SK-MEL-5 (cell line): Measurements from ENCODE around the gene TGFB1I1. TPM values are rescaled to one million over a fixed set of nuclear protein-coding genes. Genes with fewer than 3 reads are reported as not detected.
A peak's percentile ranks its signal among the peaks of the same experiment; 100 is the strongest.

Experiments
- DNase-seq: peaks from one replicate; pipeline ENCODE4 v3.0.0-alpha.2; 2016; ENCODE audit warnings: low read depth, low spot score
- in situ Hi-C: cut with HindIII; loops from 2 replicates; pipeline ENCODE4 v1.10.0; 2016; ENCODE audit warnings: low sequenced_read_pairs, high pct_unique_total_duplicates, low pct_unique_long_range_greater_than_20kb
- total RNA-seq: library from RNA; depleted of rRNA; stranded (reverse); fragments of >200 nt; shearing (Covaris generic); gene quantifications from 2 replicates; pipeline ENCODE4 v1.2.3, GENCODE V29; 2014

TGFB1I1 gene
- total RNA-seq, 1 experiment from 2014 or later = 1.3 TPM

DNA sequence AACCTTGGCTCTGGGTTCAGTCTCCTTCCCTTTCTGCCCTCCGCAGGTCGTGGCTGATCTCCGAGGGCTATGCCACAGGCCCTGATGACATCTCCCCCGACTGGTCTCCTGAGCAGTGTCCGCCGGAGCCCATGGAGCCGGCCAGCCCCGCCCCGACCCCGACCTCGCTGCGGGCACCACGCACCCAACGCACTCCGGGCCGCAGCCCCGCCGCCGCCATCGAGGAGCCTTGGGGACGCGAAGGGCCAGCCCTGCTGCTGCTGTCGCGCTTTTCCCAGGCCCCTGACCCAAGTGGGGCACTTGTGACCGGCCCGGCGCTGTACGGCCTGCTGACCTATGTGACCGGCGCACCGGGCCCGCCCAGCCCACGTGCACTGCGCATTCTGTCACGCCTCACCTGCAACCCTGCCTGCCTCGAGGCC is 7.6 kb upstream of the TGFB1I1 start:
- in situ Hi-C loops = no loop called here
- DNase-seq = no peak

DNA sequence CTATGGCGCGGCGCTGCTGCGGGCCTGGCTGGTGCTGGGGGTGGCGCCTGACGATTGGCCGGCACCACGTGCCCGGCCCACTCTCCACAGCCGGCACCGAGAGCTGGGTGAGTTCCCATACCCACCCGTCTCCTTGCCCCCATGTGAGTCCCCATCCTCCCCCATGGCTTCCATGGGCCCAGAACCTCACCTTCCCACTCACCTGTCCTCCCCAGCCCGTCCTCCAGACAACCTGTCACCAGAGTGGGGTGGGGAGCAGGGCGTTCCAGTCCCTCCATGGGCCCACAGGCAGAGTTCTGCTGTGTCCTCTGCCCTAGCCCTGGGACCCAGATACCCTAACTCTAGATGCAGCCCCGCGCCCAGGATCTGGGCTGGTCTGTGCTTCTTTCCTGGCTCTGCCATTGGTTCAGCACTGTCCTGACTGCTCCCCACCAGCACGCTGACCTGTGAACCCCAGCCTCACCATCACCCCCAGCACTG is 7.1 kb upstream of the TGFB1I1 start:
- no peak for DNase-seq
- in situ Hi-C loops = no loop called here

DNA sequence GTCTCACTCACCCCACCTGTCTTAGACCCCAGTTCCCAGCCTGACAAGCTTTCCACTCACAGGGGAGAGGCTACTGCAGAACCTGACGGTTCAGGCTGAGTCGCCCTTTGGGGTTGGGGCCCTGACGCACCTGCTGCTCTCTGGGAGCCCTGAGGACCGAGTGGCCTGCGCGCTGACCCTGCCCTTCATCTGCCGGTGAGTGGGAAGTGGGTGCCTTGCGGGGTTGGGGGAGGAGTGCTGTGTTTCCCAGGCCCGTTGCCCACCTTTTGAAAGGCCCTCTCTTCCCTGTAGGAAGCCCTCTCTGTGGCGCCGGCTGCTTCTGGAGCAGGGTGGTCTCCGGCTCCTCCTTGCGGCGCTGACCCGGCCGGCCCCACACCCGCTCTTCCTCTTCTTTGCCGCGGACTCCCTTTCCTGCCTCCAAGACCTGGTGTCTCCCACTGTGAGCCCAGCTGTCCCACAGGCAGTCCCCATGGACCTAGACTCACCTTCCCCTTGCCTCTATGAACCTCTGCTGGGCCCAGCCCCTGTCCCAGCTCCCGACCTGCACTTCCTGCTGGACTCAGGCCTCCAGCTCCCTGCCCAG is 6.1 kb upstream of the TGFB1I1 start:
- no peak for DNase-seq
- in situ Hi-C loops = no loop called here

DNA sequence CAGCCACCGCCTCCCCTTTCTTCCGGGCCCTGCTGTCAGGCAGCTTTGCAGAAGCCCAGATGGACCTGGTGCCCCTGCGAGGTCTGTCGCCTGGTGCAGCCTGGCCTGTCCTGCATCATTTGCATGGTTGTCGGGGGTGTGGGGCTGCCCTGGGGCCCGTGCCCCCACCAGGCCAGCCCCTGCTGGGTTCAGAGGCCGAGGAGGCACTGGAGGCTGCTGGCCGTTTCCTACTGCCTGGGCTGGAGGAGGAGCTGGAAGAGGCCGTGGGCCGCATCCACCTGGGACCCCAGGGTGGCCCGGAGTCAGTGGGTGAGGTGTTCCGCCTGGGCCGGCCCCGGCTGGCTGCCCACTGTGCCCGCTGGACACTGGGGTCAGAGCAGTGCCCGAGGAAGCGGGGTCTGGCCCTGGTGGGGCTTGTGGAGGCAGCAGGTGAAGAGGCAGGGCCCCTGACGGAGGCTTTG is 5.5 kb upstream of the TGFB1I1 start:
- no peak for DNase-seq
- in situ Hi-C loops = no loop called here

DNA sequence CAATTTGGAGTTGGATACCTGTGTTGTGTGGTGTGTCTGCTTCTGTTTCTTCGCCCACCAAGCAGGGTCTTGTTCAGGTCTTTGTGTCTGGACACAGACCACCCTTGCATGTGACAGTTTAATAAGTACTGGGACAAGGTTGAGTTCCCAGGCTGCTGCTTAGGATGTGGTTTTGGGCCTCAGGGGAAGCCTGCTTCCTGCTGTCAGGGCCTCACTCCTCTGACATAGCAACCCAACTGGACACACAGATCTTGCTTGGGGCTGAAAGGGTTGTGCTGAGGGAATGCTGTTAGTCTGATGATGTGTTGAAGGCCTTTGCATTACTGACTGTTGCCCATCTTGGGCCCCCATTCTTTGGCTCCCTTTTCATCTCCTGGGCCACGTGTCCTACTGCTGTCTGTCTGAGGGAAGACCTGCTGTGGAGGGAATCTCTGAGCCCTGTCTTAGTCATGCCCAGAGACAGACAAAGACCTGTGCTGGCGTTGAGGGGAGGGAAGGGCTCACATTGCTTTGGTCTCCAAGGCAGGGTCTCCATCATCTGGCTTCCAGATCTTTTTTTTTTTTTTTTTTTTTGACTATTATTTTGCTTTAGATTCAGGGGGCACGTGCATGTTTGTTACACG is 4.7 kb upstream of the TGFB1I1 start:
- DNase-seq = peak; percentile 34
- in situ Hi-C loops = no loop called here

DNA sequence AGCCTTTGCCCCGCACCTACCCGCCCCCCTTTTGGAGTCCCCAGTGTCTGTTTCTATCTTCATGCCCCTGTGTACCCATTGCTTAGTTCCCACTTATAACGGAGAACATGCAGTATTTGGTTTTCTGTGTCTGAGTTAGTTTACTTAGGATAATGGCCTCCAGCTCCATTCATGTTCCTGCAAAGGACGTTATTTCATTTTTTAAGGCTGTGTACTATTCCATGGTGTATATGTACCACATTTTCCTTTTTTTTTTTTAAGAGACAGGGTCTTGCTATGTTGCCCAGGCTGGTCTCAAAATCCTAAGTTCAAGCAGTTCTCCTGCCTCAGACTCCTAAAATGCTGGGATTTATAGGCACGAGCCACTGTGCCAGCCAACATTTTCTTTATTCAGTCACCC is 4.1 kb upstream of the TGFB1I1 start:
- no peak for DNase-seq
- in situ Hi-C loops = no loop called here

DNA sequence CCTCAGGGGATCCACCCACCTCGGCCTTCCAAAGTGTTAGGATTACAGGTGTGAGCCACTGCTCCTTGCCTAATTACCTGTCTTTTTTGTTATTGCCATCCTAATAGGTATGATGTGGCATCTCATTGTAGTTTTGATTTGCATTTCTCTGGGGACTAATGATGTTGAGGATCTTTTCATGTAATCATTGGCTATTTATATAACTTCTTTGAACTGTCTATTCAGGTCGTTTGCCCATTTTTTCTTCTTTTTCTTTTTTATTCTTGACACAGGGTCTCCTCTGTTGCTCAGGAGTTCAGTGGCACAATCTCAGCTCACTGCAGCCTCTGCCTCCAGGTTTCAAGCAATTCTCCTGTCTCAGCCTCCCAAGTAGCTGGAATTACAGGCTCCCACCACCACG is 1.3 kb upstream of the TGFB1I1 start:
- in situ Hi-C loops = no loop called here
- DNase-seq = no peak

DNA sequence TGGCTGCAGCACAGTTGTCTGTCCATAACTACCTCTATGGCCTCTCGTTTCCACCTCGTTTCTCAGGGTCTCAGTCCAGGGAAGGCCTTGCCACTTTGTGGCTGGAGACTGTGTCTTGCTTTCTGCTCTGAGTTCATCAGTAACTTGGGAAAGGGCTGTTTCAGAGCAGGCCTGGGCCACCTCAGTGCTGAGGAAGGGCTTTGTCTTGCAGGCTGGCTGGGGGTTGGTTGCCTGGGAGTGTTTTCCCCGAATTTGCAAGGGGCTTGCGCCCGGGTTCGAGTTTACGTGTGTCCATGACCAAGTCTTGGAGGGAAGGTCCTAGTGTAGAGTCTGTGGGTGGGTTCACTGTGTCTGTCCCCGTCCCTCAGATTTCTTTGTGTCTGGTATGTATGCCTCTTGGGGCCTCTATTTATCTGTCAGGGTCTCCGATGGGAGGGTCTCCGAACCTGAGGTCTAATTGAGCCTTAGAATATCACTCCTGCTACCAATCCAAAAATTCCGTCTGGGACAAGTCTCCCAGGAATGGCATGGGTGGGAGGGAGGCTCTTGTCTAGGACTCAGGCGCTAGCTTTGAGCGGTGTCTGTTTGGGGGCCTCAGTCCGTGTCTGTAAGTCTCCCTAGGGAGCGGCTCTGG is 594 bp upstream of the TGFB1I1 start:
- no peak for DNase-seq
- in situ Hi-C loops = no loop called here

DNA sequence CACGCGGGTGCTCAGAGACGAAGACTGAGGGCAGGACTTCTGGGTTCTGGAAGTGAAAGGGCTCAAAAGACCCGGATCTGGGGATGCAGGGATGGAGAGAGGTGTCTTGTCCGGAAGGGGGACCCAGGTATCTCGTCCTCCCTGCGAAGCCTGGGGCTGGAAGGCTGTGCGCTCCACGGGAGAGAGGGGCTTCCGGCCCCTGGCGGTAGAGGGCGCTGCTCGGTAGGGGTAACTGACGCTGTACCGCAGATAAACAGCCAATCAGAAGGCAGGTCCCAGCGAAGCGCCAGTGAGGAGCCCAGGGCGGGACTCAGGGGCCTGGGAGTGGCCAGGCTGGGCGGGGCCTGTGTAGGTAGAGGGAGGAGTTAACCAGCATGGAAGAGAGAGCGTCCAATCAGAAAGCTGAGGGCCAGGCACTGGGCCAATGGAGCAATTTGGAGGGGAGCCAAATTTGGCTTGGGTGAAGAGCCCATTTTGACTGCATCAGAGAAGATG is 804 bp downstream of the TGFB1I1 start:
- DNase-seq = peak; percentile 51
- in situ Hi-C loops = no loop called here

DNA sequence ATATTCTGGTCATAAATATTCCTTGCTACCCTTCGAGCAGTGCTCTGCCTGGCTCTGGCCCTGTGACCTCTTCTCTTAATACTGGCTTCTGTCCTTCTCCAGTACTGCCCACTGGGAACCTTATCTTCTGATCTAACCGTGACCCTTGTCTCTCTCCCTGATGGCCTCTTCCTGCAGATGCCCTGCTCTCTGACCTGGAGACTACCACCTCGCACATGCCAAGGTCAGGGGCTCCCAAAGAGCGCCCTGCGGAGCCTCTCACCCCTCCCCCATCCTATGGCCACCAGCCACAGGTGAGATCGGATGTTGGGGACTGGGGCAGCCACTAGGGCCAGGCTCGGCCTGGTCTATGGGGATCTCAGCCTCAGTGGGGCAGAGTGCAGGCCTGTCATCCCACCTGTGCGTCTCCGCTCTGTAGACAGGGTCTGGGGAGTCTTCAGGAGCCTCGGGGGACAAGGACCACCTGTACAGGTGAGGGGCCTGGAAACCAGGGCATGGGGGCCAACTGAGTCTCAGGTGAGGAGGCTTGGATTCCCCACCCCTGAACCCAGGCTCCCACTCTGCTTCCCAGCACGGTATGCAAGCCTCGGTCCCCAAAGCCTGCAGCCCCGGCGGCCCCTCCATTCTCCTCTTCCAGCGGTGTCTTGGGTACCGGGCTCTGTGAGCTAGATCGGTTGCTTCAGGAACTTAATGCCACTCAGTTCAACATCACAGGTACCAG is 1.5 kb downstream of the TGFB1I1 start:
- DNase-seq = no peak
- in situ Hi-C loops = no loop called here

DNA sequence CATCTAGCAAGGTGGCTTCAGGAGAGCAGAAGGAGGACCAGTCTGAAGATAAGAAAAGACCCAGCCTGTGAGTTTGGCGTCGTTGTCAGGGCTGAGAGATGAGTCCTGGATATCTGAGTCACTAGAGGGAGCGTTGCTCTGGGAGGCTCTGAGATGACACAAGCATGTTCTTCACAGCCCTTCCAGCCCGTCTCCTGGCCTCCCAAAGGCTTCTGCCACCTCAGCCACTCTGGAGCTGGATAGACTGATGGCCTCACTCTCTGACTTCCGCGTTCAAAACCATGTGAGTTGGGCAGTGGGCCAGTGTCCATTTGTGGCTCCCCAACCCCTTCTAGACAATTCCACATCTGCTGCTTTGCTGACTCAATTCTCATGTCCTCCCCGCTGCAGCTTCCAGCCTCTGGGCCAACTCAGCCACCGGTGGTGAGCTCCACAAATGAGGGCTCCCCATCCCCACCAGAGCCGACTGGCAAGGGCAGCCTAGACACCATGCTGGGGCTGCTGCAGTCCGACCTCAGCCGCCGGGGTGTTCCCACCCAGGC is 2.3 kb downstream of the TGFB1I1 start:
- in situ Hi-C loops = no loop called here
- DNase-seq = no peak

DNA sequence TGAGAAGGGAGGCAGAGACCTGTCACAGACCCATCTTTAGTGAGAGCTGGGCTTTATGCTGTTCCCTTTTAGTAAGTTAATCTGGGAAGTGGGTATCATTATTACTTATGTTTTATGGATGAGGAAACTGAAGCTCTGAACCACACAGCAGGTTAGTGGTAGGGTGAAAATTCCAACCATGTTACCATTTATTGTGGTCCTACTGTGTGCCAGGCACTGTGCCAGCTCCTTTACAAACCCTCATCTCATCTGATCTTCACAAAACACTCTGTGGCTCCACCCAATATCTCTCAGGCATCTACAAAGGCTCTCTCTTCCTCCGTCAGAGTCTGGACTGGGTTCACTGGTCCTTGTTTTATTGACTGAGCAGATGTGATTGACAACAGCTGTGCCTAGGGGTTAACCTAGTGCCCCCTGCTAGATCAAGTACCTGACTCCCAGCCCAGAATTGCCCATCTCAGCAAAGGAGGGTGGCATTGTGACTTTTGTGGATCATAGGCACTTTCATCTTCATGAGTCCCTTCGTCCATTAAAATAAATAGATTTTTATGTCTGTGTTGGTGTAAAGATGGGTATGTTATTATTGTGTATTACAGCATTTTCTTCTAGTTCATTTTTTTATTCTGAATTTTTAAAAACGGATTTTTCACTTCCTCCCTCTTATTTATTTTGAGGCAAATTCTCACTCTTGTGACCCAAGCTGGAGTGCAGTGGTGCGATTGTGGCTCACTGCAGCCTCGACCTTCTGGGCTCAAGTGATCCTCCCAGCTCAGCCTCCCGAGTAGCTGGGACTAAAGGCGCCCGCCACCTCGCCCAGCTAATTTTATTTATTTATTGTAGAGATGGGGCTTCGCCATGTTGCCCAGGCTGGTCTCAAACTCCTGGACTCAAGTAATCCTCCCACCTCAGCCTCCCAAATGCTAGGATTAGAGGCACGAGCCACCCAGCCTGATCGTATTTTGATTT is 3.1 kb downstream of the TGFB1I1 start:
- in situ Hi-C loops = no loop called here
- no peak for DNase-seq

DNA sequence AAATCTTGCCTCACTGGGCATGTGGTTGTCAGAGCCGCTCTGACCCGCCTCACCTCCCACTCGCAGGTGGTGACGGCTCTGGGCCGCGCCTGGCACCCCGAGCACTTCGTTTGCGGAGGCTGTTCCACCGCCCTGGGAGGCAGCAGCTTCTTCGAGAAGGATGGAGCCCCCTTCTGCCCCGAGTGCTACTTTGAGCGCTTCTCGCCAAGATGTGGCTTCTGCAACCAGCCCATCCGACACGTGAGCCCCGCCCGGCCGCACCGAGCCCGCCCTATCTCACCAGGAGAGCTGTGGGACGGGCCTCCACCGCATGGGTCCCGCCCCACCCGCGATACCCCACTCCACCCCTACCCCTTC is 4.0 kb downstream of the TGFB1I1 start:
- no peak for DNase-seq
- in situ Hi-C loops = no loop called here

DNA sequence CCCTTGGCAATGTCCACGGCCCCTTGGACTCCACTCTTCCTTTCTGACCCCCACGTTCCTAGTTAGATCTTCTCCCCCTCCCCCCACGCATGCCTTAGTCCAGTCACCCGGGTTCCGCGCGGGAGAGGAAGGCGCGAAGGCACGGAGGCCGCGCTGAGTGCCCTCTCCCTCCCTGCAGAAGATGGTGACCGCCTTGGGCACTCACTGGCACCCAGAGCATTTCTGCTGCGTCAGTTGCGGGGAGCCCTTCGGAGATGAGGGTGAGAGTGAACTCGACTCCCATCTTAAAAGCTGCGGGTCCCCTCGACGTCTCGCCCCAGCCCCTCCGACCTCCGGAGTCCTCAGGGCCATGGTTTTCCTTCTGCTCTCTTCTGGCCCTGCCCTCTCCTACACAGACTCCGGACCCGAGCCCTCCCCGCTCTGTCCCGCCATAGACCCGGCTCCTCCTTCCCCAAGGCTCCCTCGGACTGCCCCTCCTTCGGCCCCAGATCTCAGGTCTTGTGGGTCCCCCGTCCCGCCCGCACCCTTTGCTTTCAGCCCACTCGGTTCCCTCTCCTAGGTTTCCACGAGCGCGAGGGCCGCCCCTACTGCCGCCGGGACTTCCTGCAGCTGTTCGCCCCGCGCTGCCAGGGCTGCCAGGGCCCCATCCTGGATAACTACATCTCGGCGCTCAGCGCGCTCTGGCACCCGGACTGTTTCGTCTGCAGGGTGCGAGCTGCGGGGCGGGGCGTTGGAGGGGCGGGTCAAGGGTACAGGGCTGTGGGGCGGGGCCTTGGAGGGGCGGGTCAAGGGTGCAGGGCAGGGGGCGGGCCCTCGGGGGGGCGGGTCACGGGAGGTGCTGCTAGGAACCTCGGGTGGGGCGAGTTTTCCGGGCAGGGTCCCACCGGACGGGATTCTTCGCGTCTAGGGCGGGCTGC is 4.6 kb downstream of the TGFB1I1 start:
- in situ Hi-C loops = no loop called here
- no peak for DNase-seq

DNA sequence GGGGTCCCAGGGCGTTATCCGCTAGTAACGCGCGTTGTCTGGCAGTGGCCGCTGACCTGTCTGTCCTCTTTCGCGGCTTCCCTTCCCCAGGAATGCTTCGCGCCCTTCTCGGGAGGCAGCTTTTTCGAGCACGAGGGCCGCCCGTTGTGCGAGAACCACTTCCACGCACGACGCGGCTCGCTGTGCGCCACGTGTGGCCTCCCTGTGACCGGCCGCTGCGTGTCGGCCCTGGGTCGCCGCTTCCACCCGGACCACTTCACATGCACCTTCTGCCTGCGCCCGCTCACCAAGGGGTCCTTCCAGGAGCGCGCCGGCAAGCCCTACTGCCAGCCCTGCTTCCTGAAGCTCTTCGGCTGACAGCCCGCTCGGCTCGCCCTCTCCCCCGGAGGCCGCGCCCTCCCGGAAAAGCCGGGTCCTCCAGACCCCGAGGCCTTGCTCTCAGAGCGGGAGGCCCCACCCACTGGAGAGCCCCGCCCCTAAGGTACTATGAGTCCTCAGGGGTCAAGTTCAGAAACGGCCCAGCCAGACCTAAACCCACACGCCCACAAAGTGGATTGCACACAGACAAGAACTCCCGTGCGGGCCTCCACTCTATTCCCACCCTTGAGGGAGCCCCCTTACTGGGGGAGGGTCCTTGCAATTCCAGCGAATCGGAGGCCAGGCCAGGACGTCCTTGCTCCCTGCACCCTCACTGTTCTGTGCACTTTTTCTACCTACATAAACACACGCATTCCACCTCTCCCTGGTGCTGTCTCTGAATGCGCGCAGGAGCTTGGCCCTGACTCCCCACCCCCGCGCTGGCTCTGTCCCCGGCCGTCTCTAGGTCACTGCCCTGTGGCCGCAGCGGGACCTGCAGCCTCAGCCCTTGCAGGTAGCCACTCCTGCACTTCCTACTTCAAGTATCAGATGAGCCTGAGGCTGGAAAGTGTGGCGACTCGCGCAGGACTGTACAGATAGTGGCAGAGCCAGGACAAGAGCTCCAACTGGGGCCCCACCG is 5.6 kb downstream of the TGFB1I1 start:
- in situ Hi-C loops = no loop called here
- no peak for DNase-seq
